Measurements from ENCODE around the gene FAM222A.

DNA sequence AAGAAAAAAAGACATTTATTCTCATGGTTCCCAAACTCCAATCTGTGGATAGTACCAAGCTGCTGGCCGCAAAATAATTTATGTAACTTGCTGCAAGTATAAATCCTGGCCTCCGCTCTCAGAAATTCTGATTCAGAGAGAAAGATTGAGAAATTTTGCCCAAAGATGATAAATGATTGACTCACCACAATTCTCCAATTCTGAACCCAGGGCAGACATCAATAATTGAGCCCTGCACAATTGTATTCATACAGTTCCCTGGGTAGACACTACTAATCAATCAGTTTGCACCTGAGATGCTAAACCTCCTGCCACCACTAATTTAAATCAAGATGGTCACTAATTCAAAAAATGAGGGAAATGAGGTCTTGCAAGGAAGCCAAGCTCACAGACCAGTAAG, 81.4 kb downstream of the FAM222A start:
- TF ChIP-seq, protein P1, sequence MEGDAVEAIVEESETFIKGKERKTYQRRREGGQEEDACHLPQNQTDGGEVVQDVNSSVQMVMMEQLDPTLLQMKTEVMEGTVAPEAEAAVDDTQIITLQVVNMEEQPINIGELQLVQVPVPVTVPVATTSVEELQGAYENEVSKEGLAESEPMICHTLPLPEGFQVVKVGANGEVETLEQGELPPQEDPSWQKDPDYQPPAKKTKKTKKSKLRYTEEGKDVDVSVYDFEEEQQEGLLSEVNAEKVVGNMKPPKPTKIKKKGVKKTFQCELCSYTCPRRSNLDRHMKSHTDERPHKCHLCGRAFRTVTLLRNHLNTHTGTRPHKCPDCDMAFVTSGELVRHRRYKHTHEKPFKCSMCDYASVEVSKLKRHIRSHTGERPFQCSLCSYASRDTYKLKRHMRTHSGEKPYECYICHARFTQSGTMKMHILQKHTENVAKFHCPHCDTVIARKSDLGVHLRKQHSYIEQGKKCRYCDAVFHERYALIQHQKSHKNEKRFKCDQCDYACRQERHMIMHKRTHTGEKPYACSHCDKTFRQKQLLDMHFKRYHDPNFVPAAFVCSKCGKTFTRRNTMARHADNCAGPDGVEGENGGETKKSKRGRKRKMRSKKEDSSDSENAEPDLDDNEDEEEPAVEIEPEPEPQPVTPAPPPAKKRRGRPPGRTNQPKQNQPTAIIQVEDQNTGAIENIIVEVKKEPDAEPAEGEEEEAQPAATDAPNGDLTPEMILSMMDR (IDR thresholded peaks at IDR 0.05): no peak
- TF ChIP-seq POLR2A (IDR thresholded peaks at IDR 0.05): no peak

Data from uterus (tissue), 2 donors.